AG04450 (cell line): ENCODE measurements around the gene NHERF2. TPM values are rescaled to one million over a fixed set of nuclear protein-coding genes. Genes with fewer than 3 reads are reported as not detected.
A peak's percentile ranks its signal among the peaks of the same experiment; 100 is the strongest.

Experiments
- CTCF ChIA-PET: fragments of 300-600, 350-600 bp; formaldehyde crosslinking; extraction: SDS; loops from one replicate; lab custom pipeline; 2022; ENCODE audit warnings: antibody characterized with exemption, inconsistent platforms; lab: Charles Lee
- POLR2A ChIA-PET: fragments of 350-600 bp; formaldehyde crosslinking; extraction: SDS; loops from one replicate; lab custom pipeline; 2021; ENCODE audit warnings: antibody characterized with exemption, inconsistent platforms; lab: Yijun Ruan, JAX
- DNase-seq: peaks from one replicate; pipeline ENCODE4 v3.0.0-alpha.2; 2011; ENCODE audit warnings: low read depth, low spot score
- H3K27ac ChIP-seq: one replicate; pipeline ENCODE4 v1.5.1; 2012; ENCODE audit warnings: low read depth, low read length, control low read depth
- H3K27me3 ChIP-seq: one replicate; pipeline ENCODE4 v1.6.0; 2012; ENCODE audit warnings: low read length; ENCODE audit not compliant: control insufficient read depth, insufficient read depth
- H3K4me3 ChIP-seq: 2 replicates; pipeline ENCODE4 v1.5.1; 2011; ENCODE audit warnings: mild to moderate bottlenecking, low read depth, low read length, control low read depth
- H3K9me3 ChIP-seq: 2 replicates; pipeline ENCODE4 v1.5.1; 2012; ENCODE audit warnings: low read length; ENCODE audit not compliant: control insufficient read depth, insufficient read depth
- polyA minus RNA-seq: library from RNA; depleted of rRNA, polyadenylated mRNA; stranded (reverse); fragments of >200 nt; gene quantifications from 2 replicates; pipeline ENCODE4 v1.2.3, GENCODE V29; 2011; rRNA and poly(A)+ RNA removed
- polyA plus RNA-seq: library from polyadenylated mRNA; depleted of rRNA; stranded (reverse); fragments of >200 nt; gene quantifications from 2 replicates; pipeline ENCODE4 v1.2.3, GENCODE V29; 2011; rRNA removed
- TF ChIP-seq, protein P1 (sequence below): IDR thresholded peaks from 2 replicates; pipeline ENCODE4 v1.5.1; 2011; ENCODE audit warnings: low read depth, low read length, control low read depth, inconsistent platforms

NHERF2 gene
- 16.7 and 23.5 TPM in 2 replicates for polyA plus RNA-seq
- polyA minus RNA-seq, result 6.3 and 6.5 TPM in 2 replicates

DNA sequence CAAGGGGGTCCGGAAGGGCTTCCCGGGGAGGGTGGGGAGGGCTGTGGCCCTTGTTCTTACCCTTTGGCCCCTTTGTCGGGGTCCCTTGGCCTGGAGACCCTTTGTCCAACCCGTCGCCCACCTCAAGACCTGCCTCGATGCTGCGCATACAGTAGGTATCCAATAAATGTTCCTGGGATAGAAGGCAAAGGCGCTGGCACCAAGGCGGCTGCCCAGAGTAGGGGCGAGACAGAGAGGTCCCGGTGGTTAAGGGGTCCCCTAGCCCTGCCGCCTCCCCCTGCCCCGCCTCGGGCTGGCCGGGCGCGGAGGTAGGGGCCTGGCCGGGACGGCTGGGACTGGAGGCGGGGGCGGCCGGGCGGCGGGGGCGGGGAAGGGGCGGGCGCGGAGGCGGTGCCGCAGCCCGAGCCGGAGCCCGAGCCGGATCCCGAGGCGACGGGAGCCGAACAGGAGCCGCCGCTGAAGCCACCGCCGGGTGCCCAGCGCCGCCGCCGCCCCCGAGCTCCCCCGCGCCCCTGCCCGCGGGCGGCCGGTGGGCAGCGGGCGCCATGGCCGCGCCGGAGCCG lies at the start of gene NHERF2:
Gene NHERF2, plus strand, starts transcription at position 442 of the 563 bp plus-strand sequence. Its CDS starts 104 bp downstream, at position 546.
- Histone ChIP-seq H3K27me3 (no peaks in the 10 kb centered on the region), H3K27ac (no peak within 1 kb of the TSS), H3K9me3 (no peaks in the 10 kb centered on the region; the same call in 1 of the 2 replicates), H3K4me3 (peak within 1 kb of the TSS; percentile 72)
- DNase-seq, result no peak
- POLR2A ChIA-PET, result interaction anchor here (1.0 to 1.7 kb wide), 3 partner anchors 13 to 129 kb away, joined by 3 to 11 read pairs (median 4); partner anchors contain the start of gene TRAF7
- CTCF ChIA-PET, result interaction anchor here (0.6 to 4.6 kb wide), 3 partner anchors 30 to 164 kb away, joined by 4 to 49 read pairs (median 4); no protein-coding TSS in a partner anchor
- TF ChIP-seq, protein P1, sequence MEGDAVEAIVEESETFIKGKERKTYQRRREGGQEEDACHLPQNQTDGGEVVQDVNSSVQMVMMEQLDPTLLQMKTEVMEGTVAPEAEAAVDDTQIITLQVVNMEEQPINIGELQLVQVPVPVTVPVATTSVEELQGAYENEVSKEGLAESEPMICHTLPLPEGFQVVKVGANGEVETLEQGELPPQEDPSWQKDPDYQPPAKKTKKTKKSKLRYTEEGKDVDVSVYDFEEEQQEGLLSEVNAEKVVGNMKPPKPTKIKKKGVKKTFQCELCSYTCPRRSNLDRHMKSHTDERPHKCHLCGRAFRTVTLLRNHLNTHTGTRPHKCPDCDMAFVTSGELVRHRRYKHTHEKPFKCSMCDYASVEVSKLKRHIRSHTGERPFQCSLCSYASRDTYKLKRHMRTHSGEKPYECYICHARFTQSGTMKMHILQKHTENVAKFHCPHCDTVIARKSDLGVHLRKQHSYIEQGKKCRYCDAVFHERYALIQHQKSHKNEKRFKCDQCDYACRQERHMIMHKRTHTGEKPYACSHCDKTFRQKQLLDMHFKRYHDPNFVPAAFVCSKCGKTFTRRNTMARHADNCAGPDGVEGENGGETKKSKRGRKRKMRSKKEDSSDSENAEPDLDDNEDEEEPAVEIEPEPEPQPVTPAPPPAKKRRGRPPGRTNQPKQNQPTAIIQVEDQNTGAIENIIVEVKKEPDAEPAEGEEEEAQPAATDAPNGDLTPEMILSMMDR, result no peak

DNA sequence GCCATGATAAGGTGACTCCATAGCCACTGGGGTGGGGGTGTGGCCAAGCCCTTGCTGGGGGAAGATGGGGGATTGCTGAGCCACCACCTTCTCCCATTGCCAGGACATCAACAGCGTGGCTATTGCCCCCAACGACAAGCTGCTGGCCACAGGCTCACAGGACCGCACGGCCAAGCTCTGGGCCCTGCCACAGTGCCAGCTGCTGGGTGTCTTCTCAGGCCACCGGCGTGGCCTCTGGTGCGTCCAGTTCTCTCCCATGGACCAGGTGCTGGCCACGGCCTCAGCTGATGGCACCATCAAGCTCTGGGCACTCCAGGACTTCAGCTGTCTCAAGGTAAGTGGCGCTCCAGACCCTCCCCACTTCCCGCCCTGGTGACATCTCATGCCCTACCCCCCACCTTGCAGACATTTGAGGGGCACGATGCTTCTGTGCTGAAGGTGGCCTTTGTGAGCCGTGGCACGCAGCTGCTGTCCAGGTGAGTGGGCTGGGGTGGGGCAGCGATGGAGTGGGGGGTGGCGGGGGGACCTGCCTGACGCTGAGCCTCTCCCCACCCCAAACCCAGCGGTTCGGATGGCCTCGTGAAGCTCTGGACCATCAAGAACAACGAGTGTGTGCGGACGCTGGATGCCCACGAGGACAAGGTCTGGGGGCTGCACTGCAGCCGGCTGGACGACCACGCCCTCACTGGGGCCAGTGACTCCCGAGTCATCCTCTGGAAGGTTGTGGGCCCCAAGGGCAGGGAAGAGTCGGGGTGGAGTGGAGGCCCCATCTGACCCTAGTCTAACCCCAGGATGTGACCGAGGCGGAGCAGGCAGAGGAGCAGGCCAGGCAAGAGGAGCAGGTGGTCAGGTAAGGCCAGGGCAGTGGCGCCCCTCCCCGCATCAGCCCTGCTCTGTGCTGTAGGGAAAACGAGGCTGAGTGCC lies 49.5 kb upstream of the NHERF2 start:
- TF ChIP-seq, protein P1, result no peak
- no peak for DNase-seq
- H3K4me3 ChIP-seq, result no peak overlapping the region
- peaks cover 28% of the 10 kb centered on the region for H3K27me3 ChIP-seq
- no peak overlapping the region for H3K27ac ChIP-seq
- CTCF ChIA-PET, result interaction anchor here (1.6 kb wide), 1 partner anchor 26 kb away, joined by 3 read pairs; no protein-coding TSS in a partner anchor
- peaks cover 3% of the 10 kb centered on the region; the same call in 1 of the 2 replicates for H3K9me3 ChIP-seq
- POLR2A ChIA-PET, result interaction anchor here (2.4 kb wide), 1 partner anchor 12 kb away, joined by 11 read pairs; the partner anchor contains the start of gene RPS2

DNA sequence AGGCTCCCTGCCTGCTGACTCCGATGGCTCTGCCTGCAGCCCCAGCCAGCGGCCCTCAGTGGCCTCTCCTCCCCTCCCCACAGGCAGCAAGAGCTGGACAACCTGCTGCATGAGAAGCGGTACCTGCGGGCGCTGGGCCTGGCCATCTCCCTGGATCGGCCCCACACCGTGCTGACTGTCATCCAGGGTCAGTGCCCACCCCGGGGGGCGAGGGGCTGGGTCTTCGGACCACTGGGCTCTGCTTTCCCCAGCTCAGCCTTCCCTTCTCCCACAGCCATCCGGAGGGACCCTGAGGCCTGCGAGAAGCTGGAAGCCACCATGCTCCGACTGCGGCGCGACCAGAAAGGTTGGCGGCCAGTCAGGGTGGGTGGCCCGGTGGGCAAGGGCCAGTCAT lies 48.8 kb upstream of the NHERF2 start:
- TF ChIP-seq, protein P1, result no peak
- CTCF ChIA-PET, result interaction anchor here (1.6 kb wide), 1 partner anchor 26 kb away, joined by 3 read pairs; no protein-coding TSS in a partner anchor
- Histone ChIP-seq H3K27ac (no peak overlapping the region), H3K4me3 (no peak overlapping the region), H3K27me3 (peaks cover 34% of the 10 kb centered on the region), H3K9me3 (peaks cover 3% of the 10 kb centered on the region; the same call in 1 of the 2 replicates)
- POLR2A ChIA-PET, result interaction anchor here (2.4 kb wide), 1 partner anchor 13 kb away, joined by 11 read pairs; the partner anchor contains the start of gene RPS2
- DNase-seq, result no peak

DNA sequence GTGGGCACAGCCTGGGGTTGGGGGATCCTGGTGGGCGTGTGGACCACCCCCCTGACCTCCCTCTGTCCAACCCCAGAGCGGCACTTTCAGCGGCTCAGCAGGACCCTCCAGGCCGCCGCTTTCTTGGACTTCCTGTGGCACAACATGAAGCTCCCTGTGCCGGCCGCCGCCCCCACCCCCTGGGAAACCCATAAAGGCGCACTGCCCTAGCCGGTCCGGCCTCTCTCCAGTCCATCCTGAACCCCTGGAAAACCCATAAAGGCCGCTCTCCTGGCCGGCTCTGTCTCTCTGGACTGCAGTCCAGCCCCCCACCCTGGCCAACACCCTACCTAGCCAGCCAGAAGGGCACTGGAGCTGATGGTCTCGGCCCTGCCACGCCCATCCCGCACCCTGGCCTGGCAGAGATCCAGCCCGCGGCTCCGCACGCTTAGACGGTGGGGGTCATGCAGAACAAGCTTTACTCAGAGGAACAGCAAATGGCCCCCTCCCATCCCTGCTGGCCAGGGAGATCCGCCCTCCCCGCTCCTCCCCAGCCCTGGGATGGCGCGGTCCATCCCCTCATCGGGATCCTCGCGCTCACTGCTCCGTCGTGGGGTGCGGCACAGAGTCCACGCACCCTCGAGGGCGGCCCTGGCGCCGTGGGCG lies 48.1 kb upstream of the NHERF2 start:
- H3K9me3 ChIP-seq, result peaks cover 3% of the 10 kb centered on the region; the same call in 1 of the 2 replicates
- TF ChIP-seq, protein P1, result no peak
- POLR2A ChIA-PET, result interaction anchor here (2.4 kb wide), 1 partner anchor 13 kb away, joined by 11 read pairs; the partner anchor contains the start of gene RPS2
- CTCF ChIA-PET, result interaction anchor here (1.6 kb wide), 1 partner anchor 25 kb away, joined by 3 read pairs; no protein-coding TSS in a partner anchor
- peaks cover 36% of the 10 kb centered on the region for H3K27me3 ChIP-seq
- H3K27ac ChIP-seq, result no peak overlapping the region
- no peak overlapping the region for H3K4me3 ChIP-seq
- DNase-seq, result no peak
